ENCODE results near the gene DHRS7B. TPM values are rescaled to one million over a fixed set of nuclear protein-coding genes. Genes with fewer than 3 reads are reported as not detected.

The DHRS7B gene
- total RNA-seq, 1 donor from 2014 or later = 11.8 TPM

DNA sequence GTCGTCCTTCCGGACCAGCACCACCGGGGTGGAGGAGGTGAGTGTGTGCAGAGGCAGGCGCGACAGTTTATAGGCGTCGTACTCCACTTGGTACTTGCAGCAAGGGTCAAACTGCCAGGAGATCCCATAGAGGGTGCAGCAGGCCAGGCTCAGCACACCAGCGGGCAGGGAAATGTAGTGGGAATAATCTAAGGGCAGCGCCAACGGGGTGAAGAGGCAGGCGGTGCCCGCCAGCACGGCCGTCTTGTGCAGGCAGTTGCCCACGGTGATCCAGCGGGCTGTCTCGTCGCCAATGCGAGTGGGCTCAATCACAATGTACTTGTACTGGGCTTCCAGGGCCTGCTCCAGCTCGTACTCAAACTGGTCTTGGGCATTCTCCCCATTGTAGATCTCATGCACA lies 71.6 kb downstream of the DHRS7B start:
- intact Hi-C loops (cut with micrococcal nuclease) = no loop called here
- no peak overlapping the region for H3K27ac Mint-ChIP-seq

DNA sequence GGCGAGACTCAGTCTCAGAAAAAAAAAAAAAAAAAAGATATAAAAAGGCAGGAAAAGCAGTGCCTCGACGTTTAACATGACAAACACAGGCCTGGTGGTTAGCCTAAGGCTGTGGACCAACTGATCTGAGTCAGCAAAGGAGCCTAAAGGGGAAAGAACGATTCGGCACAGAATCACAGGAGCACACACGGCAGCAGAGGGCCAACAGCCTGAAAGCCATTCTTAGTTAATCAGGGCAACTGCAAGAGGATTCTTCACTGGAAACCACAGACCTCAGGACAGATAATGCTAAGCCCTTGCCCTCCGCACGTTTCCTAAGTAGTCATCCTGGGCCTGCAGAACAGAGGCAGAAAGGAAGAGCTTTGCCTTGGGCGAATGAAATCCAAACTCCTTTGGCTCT lies 72.5 kb downstream of the DHRS7B start:
- POLR2A ChIA-PET = interaction anchor here (1.1 kb wide), 1 partner anchor 17 kb away, joined by 3 read pairs; no protein-coding TSS in a partner anchor
- Mint-ChIP-seq H3K27ac (no peak overlapping the region), H3K9me3 (no peaks in the 10 kb centered on the region), H3K4me3 (no peak overlapping the region), H3K36me3 (ENCODE audit: low read depth) (peaks cover 40% of the 10 kb centered on the region), H3K27me3 (no peaks in the 10 kb centered on the region), H3K4me1 (peaks cover 25% of the 10 kb centered on the region)
- CTCF ChIA-PET = interaction anchor here (0.6 kb wide), 1 partner anchor 314 kb away, joined by 3 read pairs; no protein-coding TSS in a partner anchor
- intact Hi-C loops (cut with micrococcal nuclease) = no loop called here
- no peak for DNase-seq
- no peak for ATAC-seq (ENCODE audit: low read depth)
- TF ChIP-seq, protein P1, sequence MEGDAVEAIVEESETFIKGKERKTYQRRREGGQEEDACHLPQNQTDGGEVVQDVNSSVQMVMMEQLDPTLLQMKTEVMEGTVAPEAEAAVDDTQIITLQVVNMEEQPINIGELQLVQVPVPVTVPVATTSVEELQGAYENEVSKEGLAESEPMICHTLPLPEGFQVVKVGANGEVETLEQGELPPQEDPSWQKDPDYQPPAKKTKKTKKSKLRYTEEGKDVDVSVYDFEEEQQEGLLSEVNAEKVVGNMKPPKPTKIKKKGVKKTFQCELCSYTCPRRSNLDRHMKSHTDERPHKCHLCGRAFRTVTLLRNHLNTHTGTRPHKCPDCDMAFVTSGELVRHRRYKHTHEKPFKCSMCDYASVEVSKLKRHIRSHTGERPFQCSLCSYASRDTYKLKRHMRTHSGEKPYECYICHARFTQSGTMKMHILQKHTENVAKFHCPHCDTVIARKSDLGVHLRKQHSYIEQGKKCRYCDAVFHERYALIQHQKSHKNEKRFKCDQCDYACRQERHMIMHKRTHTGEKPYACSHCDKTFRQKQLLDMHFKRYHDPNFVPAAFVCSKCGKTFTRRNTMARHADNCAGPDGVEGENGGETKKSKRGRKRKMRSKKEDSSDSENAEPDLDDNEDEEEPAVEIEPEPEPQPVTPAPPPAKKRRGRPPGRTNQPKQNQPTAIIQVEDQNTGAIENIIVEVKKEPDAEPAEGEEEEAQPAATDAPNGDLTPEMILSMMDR (IDR thresholded peaks at IDR 0.05) = no peak

More for the DNA sequence above, 71.6 kb downstream of the DHRS7B start:
- Mint-ChIP-seq H3K27me3 (no peaks in the 10 kb centered on the region), H3K4me1 (peaks cover 25% of the 10 kb centered on the region), H3K36me3 (ENCODE audit: low read depth) (peaks cover 44% of the 10 kb centered on the region), H3K9me3 (no peaks in the 10 kb centered on the region), H3K4me3 (no peak overlapping the region)
- no peak for ATAC-seq (ENCODE audit: low read depth)
- CTCF ChIA-PET = no interaction called here
- TF ChIP-seq, protein P1 (IDR thresholded peaks at IDR 0.05) = no peak
- no peak for DNase-seq
- POLR2A ChIA-PET = no interaction called here

DNA sequence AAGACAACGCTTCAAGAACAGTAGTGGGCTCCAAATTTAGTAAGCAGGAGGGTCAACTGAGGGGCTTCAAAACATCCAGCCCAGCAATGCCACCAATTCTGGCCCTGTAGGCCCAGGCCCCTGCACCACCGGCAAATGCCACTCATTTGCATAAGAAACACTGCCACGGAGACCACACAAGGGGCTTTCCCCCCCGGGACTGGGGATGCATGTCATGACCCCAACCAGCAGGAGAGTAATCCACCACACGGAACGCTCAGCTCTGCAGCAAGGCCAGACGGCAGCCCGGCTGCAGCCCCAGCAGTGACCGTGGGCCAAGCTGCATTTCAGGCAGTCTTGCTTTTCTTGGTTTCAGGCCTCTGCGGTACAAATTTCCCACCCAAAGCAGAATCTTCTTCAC lies 73.1 kb downstream of the DHRS7B start:
- H3K4me3 Mint-ChIP-seq = no peak overlapping the region
- no peak for DNase-seq
- intact Hi-C loops (cut with micrococcal nuclease) = no loop called here
- H3K27me3 Mint-ChIP-seq = no peaks in the 10 kb centered on the region
- ATAC-seq (ENCODE audit: low read depth) = peak; percentile 54
- peaks cover 41% of the 10 kb centered on the region for H3K36me3 Mint-ChIP-seq (ENCODE audit: low read depth)
- no peak overlapping the region for H3K27ac Mint-ChIP-seq
- ChIA-PET CTCF (interaction anchor here (0.6 kb wide), 1 partner anchor 314 kb away, joined by 3 read pairs; no protein-coding TSS in a partner anchor), POLR2A (interaction anchor here (1.1 kb wide), 1 partner anchor 16 kb away, joined by 3 read pairs; no protein-coding TSS in a partner anchor)
- TF ChIP-seq, protein P1 (IDR thresholded peaks at IDR 0.05) = no peak
- H3K9me3 Mint-ChIP-seq = no peaks in the 10 kb centered on the region
- H3K4me1 Mint-ChIP-seq = peaks cover 26% of the 10 kb centered on the region

DNA sequence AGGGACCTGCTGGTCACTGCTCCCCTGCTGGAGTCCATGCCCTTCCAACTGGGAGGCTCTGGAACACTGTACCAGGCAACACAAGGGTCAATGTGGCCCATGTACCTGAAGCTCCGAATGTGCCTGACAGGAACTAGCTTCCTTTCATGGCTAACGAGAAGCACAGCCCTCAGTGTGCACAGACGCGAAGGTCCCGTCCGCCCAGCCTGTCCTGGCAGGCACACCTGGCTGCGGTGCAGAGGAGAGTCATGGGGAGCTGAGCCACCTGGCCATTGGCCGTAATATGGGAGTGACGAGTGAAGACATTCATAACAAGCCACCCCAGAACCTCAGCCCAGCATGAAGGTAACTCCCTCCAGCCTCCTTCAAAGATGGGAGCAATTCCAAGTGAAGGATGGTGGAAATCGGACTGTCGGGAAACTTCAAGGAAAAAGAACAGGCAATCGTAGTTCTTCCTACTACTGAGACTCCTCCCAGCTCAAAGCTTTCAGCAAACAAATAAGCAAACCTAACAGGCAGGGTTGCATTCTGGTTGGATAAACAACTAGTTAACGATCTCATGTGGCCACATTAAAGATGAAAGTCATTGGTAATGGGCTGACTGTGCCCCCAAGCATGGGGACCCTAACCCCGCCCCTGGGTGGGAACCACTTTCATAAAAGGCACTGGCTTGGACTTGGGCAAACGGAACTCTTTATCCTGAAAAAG lies 74.0 kb downstream of the DHRS7B start:
- no peak for ATAC-seq (ENCODE audit: low read depth)
- ChIA-PET CTCF (no interaction called here), POLR2A (interaction anchor here (0.5 kb wide), 1 partner anchor 144 kb away, joined by 5 read pairs; no protein-coding TSS in a partner anchor)
- no peaks in the 10 kb centered on the region for H3K27me3 Mint-ChIP-seq
- TF ChIP-seq, protein P1 (IDR thresholded peaks at IDR 0.05) = no peak
- H3K4me1 Mint-ChIP-seq = peaks cover 29% of the 10 kb centered on the region
- no peak overlapping the region for H3K4me3 Mint-ChIP-seq
- H3K9me3 Mint-ChIP-seq = no peaks in the 10 kb centered on the region
- intact Hi-C loops (cut with micrococcal nuclease) = no loop called here
- H3K36me3 Mint-ChIP-seq (ENCODE audit: low read depth) = peaks cover 45% of the 10 kb centered on the region
- no peak for DNase-seq
- H3K27ac Mint-ChIP-seq = no peak overlapping the region

DNA sequence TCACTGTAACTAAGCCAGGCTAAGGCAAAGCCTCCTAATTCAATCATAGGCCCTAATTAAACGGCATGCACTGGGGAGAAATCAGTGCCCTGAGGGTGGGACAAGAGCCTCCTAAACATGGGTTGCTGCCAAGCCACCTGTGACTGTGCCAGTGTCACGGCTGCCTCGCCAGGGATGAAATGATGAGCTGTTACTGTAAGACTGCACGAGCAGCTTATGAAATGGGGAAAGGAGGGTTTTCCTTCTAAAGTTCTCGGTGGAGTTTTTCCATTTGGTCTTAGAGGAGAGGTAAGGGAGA lies 74.5 kb downstream of the DHRS7B start:
- CTCF ChIA-PET = no interaction called here
- intact Hi-C loops (cut with micrococcal nuclease) = no loop called here
- peaks cover 29% of the 10 kb centered on the region for H3K4me1 Mint-ChIP-seq

More for the DNA sequence above, 74.5 kb downstream of the DHRS7B start:
- TF ChIP-seq, protein P1 (IDR thresholded peaks at IDR 0.05) = no peak
- H3K27ac Mint-ChIP-seq = no peak overlapping the region
- no peaks in the 10 kb centered on the region for H3K9me3 Mint-ChIP-seq
- DNase-seq (no peak), ATAC-seq (ENCODE audit: low read depth) (no peak)
- H3K4me3 Mint-ChIP-seq = no peak overlapping the region
- POLR2A ChIA-PET = interaction anchor here (0.5 kb wide), 1 partner anchor 144 kb away, joined by 5 read pairs; no protein-coding TSS in a partner anchor
- H3K27me3 Mint-ChIP-seq = no peaks in the 10 kb centered on the region
- peaks cover 43% of the 10 kb centered on the region for H3K36me3 Mint-ChIP-seq (ENCODE audit: low read depth)
